Measurements from ENCODE around the gene POLDIP2.

The POLDIP2 gene

GRCh38 chr17:28395968-28396367 is 38.6 kb upstream of the POLDIP2 start:
- TF ChIP-seq REST (IDR thresholded peaks at IDR 0.05; ENCODE audit: insufficient read depth in 1 of 2, low read depth in 2 of 2, low read length in 2 of 2): no peak
- no peak for TF ChIP-seq TAF1 (IDR thresholded peaks at IDR 0.05; ENCODE audit: borderline replicate concordance, insufficient read depth, low read length)
- TF ChIP-seq POLR2AphosphoS5 (IDR thresholded peaks at IDR 0.05; ENCODE audit: low read depth, low read length): no peak
- TF ChIP-seq SIN3A (IDR thresholded peaks at IDR 0.05; ENCODE audit: borderline replicate concordance, insufficient read depth, low read length): no peak
- no peak for TF ChIP-seq FOXP2 (optimal IDR thresholded peaks at IDR 0.05; ENCODE audit: borderline replicate concordance, extremely low read depth, extremely low read length, insufficient read depth)

- TF ChIP-seq TAF1 (IDR thresholded peaks at IDR 0.05; ENCODE audit: borderline replicate concordance, insufficient read depth, low read length) (no peak), POLR2AphosphoS5 (IDR thresholded peaks at IDR 0.05; ENCODE audit: low read depth, low read length) (no peak; the same call in 1 of the 2 replicates), SIN3A (IDR thresholded peaks at IDR 0.05; ENCODE audit: borderline replicate concordance, insufficient read depth, low read length) (no peak), REST (IDR thresholded peaks at IDR 0.05; ENCODE audit: insufficient read depth in 1 of 2, low read depth in 2 of 2, low read length in 2 of 2) (no peak), FOXP2 (optimal IDR thresholded peaks at IDR 0.05; ENCODE audit: borderline replicate concordance, extremely low read depth, extremely low read length, insufficient read depth) (no peak)
These were observed 38.1 kb upstream of the POLDIP2 start for GRCh38 chr17:28395426-28395825.

- no peak for TF ChIP-seq FOXP2 (optimal IDR thresholded peaks at IDR 0.05; ENCODE audit: borderline replicate concordance, extremely low read depth, extremely low read length, insufficient read depth)
These were observed 37.2 kb upstream of the POLDIP2 start for GRCh38 chr17:28394337-28395116.

GRCh38 chr17:28392491-28392890 is 35.2 kb upstream of the POLDIP2 start:
- no peak for TF ChIP-seq REST (IDR thresholded peaks at IDR 0.05; ENCODE audit: insufficient read depth in 1 of 2, low read depth in 2 of 2, low read length in 2 of 2)
- no peak for TF ChIP-seq FOXP2 (optimal IDR thresholded peaks at IDR 0.05; ENCODE audit: borderline replicate concordance, extremely low read depth, extremely low read length, insufficient read depth)
- TF ChIP-seq POLR2AphosphoS5 (IDR thresholded peaks at IDR 0.05; ENCODE audit: low read depth, low read length): no peak
- no peak for TF ChIP-seq SIN3A (IDR thresholded peaks at IDR 0.05; ENCODE audit: borderline replicate concordance, insufficient read depth, low read length)
- no peak for TF ChIP-seq TAF1 (IDR thresholded peaks at IDR 0.05; ENCODE audit: borderline replicate concordance, insufficient read depth, low read length)

GRCh38 chr17:28391401-28391800 is 34.1 kb upstream of the POLDIP2 start:
- no peak for TF ChIP-seq FOXP2 (optimal IDR thresholded peaks at IDR 0.05; ENCODE audit: borderline replicate concordance, extremely low read depth, extremely low read length, insufficient read depth)
- no peak for TF ChIP-seq SIN3A (IDR thresholded peaks at IDR 0.05; ENCODE audit: borderline replicate concordance, insufficient read depth, low read length)
- no peak for TF ChIP-seq REST (IDR thresholded peaks at IDR 0.05; ENCODE audit: insufficient read depth in 1 of 2, low read depth in 2 of 2, low read length in 2 of 2)
- no peak for TF ChIP-seq TAF1 (IDR thresholded peaks at IDR 0.05; ENCODE audit: borderline replicate concordance, insufficient read depth, low read length)
- TF ChIP-seq POLR2AphosphoS5 (IDR thresholded peaks at IDR 0.05; ENCODE audit: low read depth, low read length): no peak
